Natural killer cell treated with Interleukin-12 subunit alpha and Interleukin-12 subunit beta and Interleukin-15 and Interleukin-18, amount 100 ng/mL, for 72 hours (primary cell): Measurements from ENCODE around the gene JPT2. TPM values are rescaled to one million over a fixed set of nuclear protein-coding genes. Genes with fewer than 3 reads are reported as not detected.

Experiments
- ATAC-seq, 2 donors: fragments of 150-1000 bp; cut with Tn5 transposase in 1 of 2; sonication (Bioruptor Pico), chemical (Tn5 transposase) in 1 of 2; 2 replicates each; pipeline ENCODE4 v1.10.0; 2021
- DNase-seq: peaks from one replicate; pipeline ENCODE4 v3.0.0; 2022; ENCODE audit warnings: low spot score
- H3K27ac Mint-ChIP-seq, 2 donors: 1 replicate in 1 of 2; 2 replicates in 1 of 2; pipeline ENCODE4 v1.8.0; 2022; ENCODE audit warnings: mixed read lengths in 2 of 2, mild to moderate bottlenecking in 1 of 2, moderate library complexity in 1 of 2
- H3K27me3 Mint-ChIP-seq, 2 donors: 1 replicate in 1 of 2; 2 replicates in 1 of 2; pipeline ENCODE4 v1.8.0; 2022; ENCODE audit warnings: mixed read lengths in 2 of 2
- H3K36me3 Mint-ChIP-seq: one replicate; pipeline ENCODE4 v1.8.0; 2022; ENCODE audit warnings: mixed read lengths
- H3K4me1 Mint-ChIP-seq, 2 donors: 1 replicate in 1 of 2; 2 replicates in 1 of 2; pipeline ENCODE4 v1.8.0; 2022; ENCODE audit warnings: low read depth in 2 of 2, mixed read lengths in 2 of 2, mild to moderate bottlenecking in 1 of 2
- H3K4me3 Mint-ChIP-seq: one replicate; pipeline ENCODE4 v1.8.0; 2022; ENCODE audit warnings: mixed read lengths
- H3K9me3 Mint-ChIP-seq: 2 replicates; pipeline ENCODE4 v1.8.0; 2022; ENCODE audit warnings: mixed read lengths
- total RNA-seq, 2 donors: library from RNA; stranded (reverse); gene quantifications; one replicate each; pipeline ENCODE4 v1.2.3, GENCODE V29; 2022

Gene JPT2
- total RNA-seq, 2 donors from 2014 or later, result 56.1 to 61.1 TPM

DNA sequence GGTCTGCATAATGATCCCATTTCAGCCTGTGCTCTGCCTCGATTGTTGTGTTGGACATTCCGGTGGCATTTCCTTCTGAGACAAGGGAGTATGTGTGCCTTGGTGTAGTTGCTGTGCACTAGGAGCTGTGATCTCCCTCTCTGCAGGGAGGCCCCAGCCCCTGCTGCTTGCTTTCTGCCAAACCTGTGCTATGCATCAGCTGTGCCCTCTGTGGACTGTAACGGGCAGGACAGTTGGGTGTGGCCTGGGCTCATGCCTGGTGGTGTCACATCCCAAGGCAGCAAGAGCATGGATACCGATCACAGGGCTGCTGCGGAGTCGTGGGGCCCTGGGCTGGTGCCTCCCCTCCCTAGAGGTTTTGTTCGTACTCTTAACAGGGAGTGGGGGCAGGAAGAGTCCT lies 3.8 kb upstream of the JPT2 start:
- no peaks in the 10 kb centered on the region for H3K9me3 Mint-ChIP-seq
- H3K4me1 Mint-ChIP-seq, result peaks cover 18 to 19% of the 10 kb centered on the region in 2 donors
- H3K27ac Mint-ChIP-seq, result no peak overlapping the region
- H3K27me3 Mint-ChIP-seq, result no peaks in the 10 kb centered on the region
- no peak for DNase-seq
- ATAC-seq, result no peak
- no peak overlapping the region for H3K4me3 Mint-ChIP-seq
- peaks cover 9% of the 10 kb centered on the region for H3K36me3 Mint-ChIP-seq

- Mint-ChIP-seq H3K36me3 (peaks cover 9% of the 10 kb centered on the region), H3K4me3 (no peak overlapping the region), H3K27ac (no peak overlapping the region), H3K9me3 (no peaks in the 10 kb centered on the region), H3K27me3 (no peaks in the 10 kb centered on the region), H3K4me1 (peaks cover 18 to 19% of the 10 kb centered on the region in 2 donors)
- ATAC-seq (no peak), DNase-seq (no peak)
These were observed 3.1 kb upstream of the JPT2 start for GRCh38 chr16:1674751-1675664.

- no peak for DNase-seq
- Mint-ChIP-seq H3K27me3 (no peaks in the 10 kb centered on the region), H3K4me3 (peak overlapping the region; percentile 74), H3K9me3 (no peaks in the 10 kb centered on the region), H3K4me1 (peaks cover 19 to 25% of the 10 kb centered on the region in 2 donors), H3K36me3 (peaks cover 9% of the 10 kb centered on the region), H3K27ac (no peak overlapping the region)
- ATAC-seq, result no peak
These were observed 1.4 kb upstream of the JPT2 start for GRCh38 chr16:1676661-1677060.

- no peak overlapping the region for H3K27ac Mint-ChIP-seq
- no peak for DNase-seq
These were observed 740 bp upstream of the JPT2 start for GRCh38 chr16:1677339-1677738.

GRCh38 chr16:1678500-1679098 lies 520 bp downstream of the JPT2 start:
- H3K4me3 Mint-ChIP-seq, result peak overlapping the region; percentile 84
- H3K36me3 Mint-ChIP-seq, result no peaks in the 10 kb centered on the region
- DNase-seq, result no peak
- H3K27me3 Mint-ChIP-seq, result no peaks in the 10 kb centered on the region
- peaks cover 19 to 27% of the 10 kb centered on the region in 2 donors for H3K4me1 Mint-ChIP-seq
- peak; percentile 41 to 52 for ATAC-seq
- H3K27ac Mint-ChIP-seq, result peak overlapping the region; percentile 39 to 85
- no peaks in the 10 kb centered on the region for H3K9me3 Mint-ChIP-seq

More at GRCh38 chr16:1677339-1677738, 740 bp upstream of the JPT2 start:
- peaks cover 9% of the 10 kb centered on the region for H3K36me3 Mint-ChIP-seq
- H3K27me3 Mint-ChIP-seq, result no peaks in the 10 kb centered on the region
- no peak for ATAC-seq
- H3K4me1 Mint-ChIP-seq, result peaks cover 19 to 27% of the 10 kb centered on the region in 2 donors
- peak overlapping the region; percentile 74 for H3K4me3 Mint-ChIP-seq
- H3K9me3 Mint-ChIP-seq, result no peaks in the 10 kb centered on the region

GRCh38 chr16:1680361-1680760 lies 2.3 kb downstream of the JPT2 start:
- no peaks in the 10 kb centered on the region for H3K27me3 Mint-ChIP-seq
- H3K36me3 Mint-ChIP-seq, result no peaks in the 10 kb centered on the region
- no peak for ATAC-seq
- DNase-seq, result no peak
- H3K4me1 Mint-ChIP-seq, result peaks cover 19 to 26% of the 10 kb centered on the region in 2 donors
- H3K9me3 Mint-ChIP-seq, result no peaks in the 10 kb centered on the region
- no peak overlapping the region for H3K27ac Mint-ChIP-seq
- peak overlapping the region; percentile 32 for H3K4me3 Mint-ChIP-seq

- no peaks in the 10 kb centered on the region for H3K9me3 Mint-ChIP-seq
- DNase-seq (no peak), ATAC-seq (no peak)
- H3K27me3 Mint-ChIP-seq, result no peaks in the 10 kb centered on the region
- no peaks in the 10 kb centered on the region for H3K36me3 Mint-ChIP-seq
- H3K4me1 Mint-ChIP-seq, result peaks cover 19 to 23% of the 10 kb centered on the region in 2 donors
- H3K4me3 Mint-ChIP-seq, result no peak overlapping the region
- peak overlapping the region in 1 of 2 donors; percentile 19 for H3K27ac Mint-ChIP-seq
These were observed 3.0 kb downstream of the JPT2 start for GRCh38 chr16:1681032-1681431.

DNA sequence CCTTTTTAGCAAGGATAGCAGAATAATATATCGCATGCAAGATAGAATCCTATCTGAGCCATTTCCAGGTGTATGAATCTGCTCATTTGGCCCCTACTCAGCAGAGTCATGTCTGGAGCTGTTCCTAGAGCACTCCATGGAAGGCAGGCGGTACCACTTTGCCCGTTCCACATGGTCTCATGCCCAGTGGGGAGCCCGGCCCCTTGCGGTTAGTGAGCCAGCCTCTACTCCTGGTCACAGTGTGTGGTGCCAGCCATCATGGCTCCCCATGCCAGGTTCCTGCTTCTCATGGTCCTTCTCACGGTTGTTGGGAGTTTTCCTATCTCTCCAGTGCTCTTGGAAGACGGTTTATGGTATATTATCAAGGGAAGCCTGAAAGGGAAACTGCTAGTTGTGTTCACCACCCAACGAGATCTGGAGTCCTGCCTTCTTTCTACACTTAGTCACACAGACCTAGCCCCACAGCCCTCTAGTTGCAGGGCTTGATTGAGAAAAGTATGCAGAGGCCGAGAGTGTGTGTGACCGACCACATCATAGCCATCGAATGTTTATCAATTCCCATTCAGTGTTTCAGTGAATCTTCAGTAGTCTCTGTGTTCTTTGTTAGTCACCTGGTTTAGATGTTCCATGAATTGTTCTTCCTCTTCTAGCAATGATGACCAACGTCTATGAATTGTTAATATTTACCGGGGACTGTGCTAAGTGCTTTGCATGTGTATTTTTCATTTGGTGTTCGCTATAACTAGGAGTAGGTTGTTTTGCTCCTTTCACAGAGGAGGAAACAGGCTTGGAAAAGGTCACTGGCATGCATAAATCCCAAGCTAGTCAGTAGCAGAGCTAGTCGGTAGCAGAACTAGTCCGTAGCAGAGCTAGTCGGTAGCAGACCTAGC lies 9.6 kb downstream of the JPT2 start:
- Mint-ChIP-seq H3K27me3 (no peaks in the 10 kb centered on the region), H3K27ac (no peak overlapping the region), H3K4me3 (no peak overlapping the region), H3K4me1 (peaks cover 0 to 3% of the 10 kb centered on the region in 2 donors), H3K9me3 (no peaks in the 10 kb centered on the region), H3K36me3 (peaks cover 9% of the 10 kb centered on the region)
- ATAC-seq, result no peak
- no peak for DNase-seq

DNA sequence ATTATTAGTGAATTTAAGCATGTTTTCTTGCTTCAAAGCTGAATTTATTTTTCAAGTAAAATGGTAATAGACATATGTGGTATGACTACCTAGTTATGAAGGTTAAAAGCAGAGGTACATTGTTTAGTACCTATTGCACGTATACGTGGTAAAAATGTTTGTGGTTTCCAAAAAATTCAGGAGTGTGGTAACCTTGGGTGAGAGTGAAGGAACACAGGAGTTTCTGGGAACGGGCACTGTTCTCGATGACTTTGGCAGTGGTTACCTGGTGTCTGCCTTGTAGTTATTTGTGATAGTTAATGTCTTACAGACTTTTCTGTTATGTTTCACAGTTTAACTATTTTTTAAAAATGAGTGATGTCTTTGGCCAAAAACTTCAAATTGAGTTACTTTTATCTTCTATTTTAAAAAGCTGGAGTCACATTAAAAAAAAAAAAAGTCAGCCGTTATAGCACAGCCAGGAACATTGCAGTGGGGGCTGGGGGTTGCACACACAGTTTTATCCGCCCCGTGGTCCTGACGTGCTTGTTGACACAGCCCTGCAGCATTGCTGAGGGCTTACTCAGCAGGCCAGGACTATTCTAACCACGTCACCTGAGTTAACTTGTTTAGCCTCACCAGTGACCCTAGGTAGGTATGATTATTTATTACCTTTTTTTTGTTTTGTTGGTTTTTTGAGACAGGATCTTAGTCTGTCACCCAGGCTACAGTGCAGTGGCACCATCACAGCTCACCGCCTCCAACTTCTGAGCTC lies 10.9 kb downstream of the JPT2 start:
- Mint-ChIP-seq H3K4me3 (no peak overlapping the region), H3K27me3 (no peaks in the 10 kb centered on the region), H3K4me1 (peaks cover 0 to 3% of the 10 kb centered on the region in 2 donors), H3K27ac (no peak overlapping the region), H3K36me3 (peaks cover 19% of the 10 kb centered on the region), H3K9me3 (no peaks in the 10 kb centered on the region)
- ATAC-seq, result no peak
- DNase-seq, result no peak

DNA sequence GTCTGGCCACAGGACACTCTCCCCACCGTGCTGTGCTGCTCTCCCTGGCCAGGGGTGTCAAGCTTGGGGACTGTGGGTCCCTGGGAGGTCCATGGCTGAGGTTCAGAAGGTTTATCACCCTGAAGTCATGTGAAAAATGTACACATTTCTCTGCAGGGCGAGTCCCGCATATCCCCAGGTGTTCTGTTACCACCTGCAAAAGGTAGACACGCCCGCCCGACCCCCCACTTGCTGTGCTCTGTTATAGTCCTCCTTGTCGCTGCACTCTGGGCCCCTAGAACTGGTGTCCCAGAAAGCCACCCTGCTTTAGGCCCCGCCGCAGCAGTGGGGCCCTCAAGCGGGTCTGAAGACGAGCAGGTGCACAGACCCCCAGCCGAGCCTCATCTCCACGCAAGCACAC lies 11.8 kb downstream of the JPT2 start:
- no peak for ATAC-seq
- no peak overlapping the region for H3K27ac Mint-ChIP-seq
- H3K36me3 Mint-ChIP-seq, result peaks cover 24% of the 10 kb centered on the region
- no peak for DNase-seq
- H3K4me1 Mint-ChIP-seq, result peaks cover 0 to 3% of the 10 kb centered on the region in 2 donors
- H3K27me3 Mint-ChIP-seq, result no peaks in the 10 kb centered on the region
- no peaks in the 10 kb centered on the region for H3K9me3 Mint-ChIP-seq
- no peak overlapping the region for H3K4me3 Mint-ChIP-seq

GRCh38 chr16:1690810-1691209 lies 12.7 kb downstream of the JPT2 start:
- no peak for DNase-seq
- Mint-ChIP-seq H3K9me3 (no peaks in the 10 kb centered on the region), H3K27ac (no peak overlapping the region)

DNA sequence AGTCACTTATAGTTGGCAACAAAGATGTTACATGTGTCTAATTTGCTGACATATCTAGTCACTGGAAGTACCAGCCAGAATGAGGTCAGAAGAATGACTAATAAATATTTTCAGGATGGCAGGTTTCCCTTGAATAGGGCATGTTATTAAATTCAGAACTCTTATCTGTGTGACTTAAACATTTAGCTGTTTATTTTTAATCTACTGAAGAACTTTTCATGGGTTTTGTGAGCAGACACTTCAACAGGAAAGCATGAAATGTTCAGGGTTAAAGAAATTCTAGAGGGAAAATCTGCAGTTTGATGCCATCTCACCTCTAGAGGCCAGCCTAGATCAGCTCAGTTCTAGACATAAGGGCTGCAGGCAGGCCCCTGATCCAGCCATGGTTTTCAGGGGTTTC lies 13.2 kb downstream of the JPT2 start:
- Mint-ChIP-seq H3K27ac (no peak overlapping the region), H3K36me3 (peaks cover 24% of the 10 kb centered on the region), H3K4me1 (peaks cover 0 to 3% of the 10 kb centered on the region in 2 donors), H3K27me3 (no peaks in the 10 kb centered on the region), H3K9me3 (no peaks in the 10 kb centered on the region), H3K4me3 (no peak overlapping the region)
- no peak for ATAC-seq
- DNase-seq, result no peak

More at GRCh38 chr16:1690810-1691209, 12.7 kb downstream of the JPT2 start:
- Mint-ChIP-seq H3K4me3 (no peak overlapping the region), H3K4me1 (peaks cover 0 to 3% of the 10 kb centered on the region in 2 donors), H3K36me3 (peaks cover 24% of the 10 kb centered on the region), H3K27me3 (no peaks in the 10 kb centered on the region)
- ATAC-seq, result no peak

- Mint-ChIP-seq H3K36me3 (peaks cover 24% of the 10 kb centered on the region), H3K9me3 (no peaks in the 10 kb centered on the region)
These were observed 13.9 kb downstream of the JPT2 start for GRCh38 chr16:1691956-1692355.

More at GRCh38 chr16:1691956-1692355, 13.9 kb downstream of the JPT2 start:
- DNase-seq (no peak), ATAC-seq (no peak)
- Mint-ChIP-seq H3K4me1 (peaks cover 0 to 8% of the 10 kb centered on the region in 2 donors), H3K4me3 (no peak overlapping the region), H3K27me3 (no peaks in the 10 kb centered on the region), H3K27ac (no peak overlapping the region)
